22Rv1 (cell line): ENCODE data around the gene KCTD21.

Source experiments
- ZFX ChIP-seq: fragments of 450-650 bp; IDR thresholded peaks from 2 replicates; pipeline ENCODE4 v1.6.1; 2017; ENCODE audit warnings: antibody characterized with exemption, borderline replicate concordance
- TF ChIP-seq, protein P1 (sequence below): fragments of 450-650 bp; IDR thresholded peaks from 2 replicates; pipeline ENCODE4 v1.5.1; 2017; ENCODE audit warnings: mild to moderate bottlenecking

DNA sequence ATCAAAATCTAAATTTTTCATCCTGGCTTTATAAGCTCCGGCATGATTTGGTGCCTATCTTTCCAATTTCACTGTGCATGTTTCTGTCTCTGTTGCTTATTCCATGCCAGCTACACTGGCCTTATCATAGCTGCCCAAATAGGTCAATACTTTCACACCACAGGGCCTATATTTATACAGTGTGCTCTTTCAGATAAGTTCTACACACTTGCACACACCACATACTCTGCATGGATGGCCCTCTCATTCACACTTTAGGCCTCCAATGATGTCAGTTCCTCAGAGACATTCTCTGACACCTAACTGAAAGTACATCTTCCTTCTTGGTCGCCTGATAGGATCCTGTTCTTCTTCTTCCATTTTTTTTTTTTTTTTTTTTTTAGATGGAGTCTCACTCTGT lies 56.0 kb downstream of the KCTD21 start:
- TF ChIP-seq, protein P1, sequence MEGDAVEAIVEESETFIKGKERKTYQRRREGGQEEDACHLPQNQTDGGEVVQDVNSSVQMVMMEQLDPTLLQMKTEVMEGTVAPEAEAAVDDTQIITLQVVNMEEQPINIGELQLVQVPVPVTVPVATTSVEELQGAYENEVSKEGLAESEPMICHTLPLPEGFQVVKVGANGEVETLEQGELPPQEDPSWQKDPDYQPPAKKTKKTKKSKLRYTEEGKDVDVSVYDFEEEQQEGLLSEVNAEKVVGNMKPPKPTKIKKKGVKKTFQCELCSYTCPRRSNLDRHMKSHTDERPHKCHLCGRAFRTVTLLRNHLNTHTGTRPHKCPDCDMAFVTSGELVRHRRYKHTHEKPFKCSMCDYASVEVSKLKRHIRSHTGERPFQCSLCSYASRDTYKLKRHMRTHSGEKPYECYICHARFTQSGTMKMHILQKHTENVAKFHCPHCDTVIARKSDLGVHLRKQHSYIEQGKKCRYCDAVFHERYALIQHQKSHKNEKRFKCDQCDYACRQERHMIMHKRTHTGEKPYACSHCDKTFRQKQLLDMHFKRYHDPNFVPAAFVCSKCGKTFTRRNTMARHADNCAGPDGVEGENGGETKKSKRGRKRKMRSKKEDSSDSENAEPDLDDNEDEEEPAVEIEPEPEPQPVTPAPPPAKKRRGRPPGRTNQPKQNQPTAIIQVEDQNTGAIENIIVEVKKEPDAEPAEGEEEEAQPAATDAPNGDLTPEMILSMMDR: no peak
- no peak for TF ChIP-seq ZFX
